BLaER1 (cell line): ENCODE data around the gene USP47.

Experiments used
- H3K27ac ChIP-seq: shearing (Covaris generic); formaldehyde crosslinking; 2 replicates; pipeline ENCODE4 v1.8.1; 2022
- H3K27me3 ChIP-seq: shearing (Covaris generic); formaldehyde crosslinking; 2 replicates; pipeline ENCODE4 v1.8.1; 2022
- H3K36me3 ChIP-seq: shearing (Covaris generic); formaldehyde crosslinking; 2 replicates; pipeline ENCODE4 v1.8.1; 2022
- H3K4me1 ChIP-seq: shearing (Covaris generic); formaldehyde crosslinking; 2 replicates; pipeline ENCODE4 v1.8.1; 2022
- H3K4me2 ChIP-seq: shearing (Covaris generic); formaldehyde crosslinking; 2 replicates; pipeline ENCODE4 v1.8.1; 2022
- H3K4me3 ChIP-seq: shearing (Covaris generic); formaldehyde crosslinking; 2 replicates; pipeline ENCODE4 v1.8.1; 2022
- H3K9ac ChIP-seq: shearing (Covaris generic); formaldehyde crosslinking; 2 replicates; pipeline ENCODE4 v1.8.1; 2022
- H3K9me3 ChIP-seq: shearing (Covaris generic); formaldehyde crosslinking; 2 replicates; pipeline ENCODE4 v1.8.1; 2022
- H4K20me1 ChIP-seq: shearing (Covaris generic); formaldehyde crosslinking; 2 replicates; pipeline ENCODE4 v1.8.1; 2022
- Cebpa-rat ChIP-seq: shearing (Covaris generic); IDR thresholded peaks from 2 replicates; pipeline ENCODE4 v1.8.1; 2022

USP47 gene

GRCh38 chr11:11981840-11982239 lies 140.1 kb downstream of the USP47 start:
- Histone ChIP-seq H3K36me3 (no peaks in the 10 kb centered on the region), H3K4me1 (peaks cover 22% of the 10 kb centered on the region), H3K4me3 (no peak overlapping the region), H3K27ac (no peak overlapping the region), H3K9me3 (no peaks in the 10 kb centered on the region), H3K9ac (no peak overlapping the region), H4K20me1 (no peaks in the 10 kb centered on the region), H3K27me3 (no peaks in the 10 kb centered on the region), H3K4me2 (peak overlapping the region; percentile 47)
- no peak for TF ChIP-seq Cebpa-rat

- H3K9ac ChIP-seq = no peak overlapping the region
- no peak overlapping the region for H3K4me3 ChIP-seq
- H3K9me3 ChIP-seq = peaks cover 3% of the 10 kb centered on the region; the same call in 1 of the 2 replicates
- H3K36me3 ChIP-seq = no peaks in the 10 kb centered on the region
- H4K20me1 ChIP-seq = no peaks in the 10 kb centered on the region
- H3K27me3 ChIP-seq = no peaks in the 10 kb centered on the region
- no peak for TF ChIP-seq Cebpa-rat
- H3K27ac ChIP-seq = no peak overlapping the region
- H3K4me1 ChIP-seq = peaks cover 22% of the 10 kb centered on the region
- no peak overlapping the region for H3K4me2 ChIP-seq
Observed at GRCh38 chr11:11982461-11982860, 140.7 kb downstream of the USP47 start.

DNA sequence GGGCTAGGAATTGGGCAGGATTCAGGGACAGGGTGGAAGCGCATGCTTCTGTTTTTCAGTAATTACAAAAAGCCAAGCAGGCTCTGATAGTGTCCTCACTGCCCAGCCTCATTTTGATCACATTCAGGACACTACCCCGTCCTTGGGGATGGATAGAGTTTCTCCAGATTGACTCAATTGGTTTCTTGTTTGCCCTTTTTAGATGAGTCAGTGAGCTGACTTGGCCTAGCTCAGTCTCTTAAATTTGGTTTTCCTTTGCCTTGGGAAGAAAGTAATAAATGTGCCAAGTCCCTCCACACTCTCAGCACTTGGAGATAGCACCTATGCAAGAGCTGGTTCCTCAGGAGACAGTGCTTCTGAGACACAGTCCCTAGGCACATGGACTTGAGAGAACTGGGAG lies 141.2 kb downstream of the USP47 start:
- Histone ChIP-seq H3K9ac (no peak overlapping the region), H3K4me3 (no peak overlapping the region), H3K4me1 (peaks cover 22% of the 10 kb centered on the region), H3K36me3 (no peaks in the 10 kb centered on the region), H4K20me1 (no peaks in the 10 kb centered on the region), H3K27me3 (no peaks in the 10 kb centered on the region), H3K27ac (no peak overlapping the region), H3K9me3 (peaks cover 4% of the 10 kb centered on the region; the same call in 1 of the 2 replicates), H3K4me2 (no peak overlapping the region)
- TF ChIP-seq Cebpa-rat = no peak

DNA sequence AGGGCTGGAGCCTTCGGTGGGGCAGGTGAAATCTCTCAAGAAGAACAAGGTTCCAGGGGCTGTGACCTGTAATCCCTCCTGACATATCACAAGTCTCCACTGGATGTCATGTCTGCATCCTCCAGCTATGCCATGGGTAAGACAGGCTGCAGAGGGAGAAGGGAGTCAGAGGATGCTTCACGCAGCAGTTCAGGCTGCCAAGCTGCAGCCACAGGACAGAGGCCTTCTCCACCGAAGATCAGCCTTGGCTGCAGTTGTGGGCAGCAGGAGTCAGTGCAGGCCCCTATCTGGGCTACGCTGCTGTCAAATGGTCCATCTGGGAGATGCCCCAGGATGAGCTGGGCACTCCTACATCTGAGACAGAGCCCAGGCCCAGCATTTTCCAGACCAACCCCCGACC lies 141.7 kb downstream of the USP47 start:
- H3K27ac ChIP-seq = no peak overlapping the region

DNA sequence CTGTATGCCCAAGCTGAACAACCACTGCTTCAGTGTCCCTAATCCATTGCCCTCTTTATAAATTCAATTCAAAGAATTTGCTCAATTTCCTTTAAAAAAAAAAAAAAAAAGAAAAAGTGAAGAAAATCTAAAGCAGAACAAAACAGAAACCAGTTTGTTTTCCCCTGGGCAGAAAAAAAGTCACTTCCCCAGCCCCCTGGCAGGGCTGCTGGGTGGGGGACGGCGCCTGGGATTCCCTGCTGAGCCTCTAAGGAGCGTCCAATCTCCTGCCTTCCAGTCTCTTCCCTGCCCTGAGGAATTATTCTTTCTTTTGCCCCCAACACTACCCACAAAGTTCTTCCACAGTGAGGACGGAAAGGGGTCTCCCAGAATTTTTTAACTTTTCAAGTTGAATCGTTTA lies 142.8 kb downstream of the USP47 start:
- peaks cover 4% of the 10 kb centered on the region; the same call in 1 of the 2 replicates for H3K9me3 ChIP-seq
- no peak for TF ChIP-seq Cebpa-rat
- peaks cover 22% of the 10 kb centered on the region for H3K4me1 ChIP-seq
- H4K20me1 ChIP-seq = no peaks in the 10 kb centered on the region
- H3K27ac ChIP-seq = no peak overlapping the region
- peak overlapping the region; percentile 41 for H3K4me2 ChIP-seq
- no peak overlapping the region for H3K4me3 ChIP-seq
- no peaks in the 10 kb centered on the region for H3K36me3 ChIP-seq
- H3K9ac ChIP-seq = no peak overlapping the region
- H3K27me3 ChIP-seq = no peaks in the 10 kb centered on the region

More for the DNA sequence above, 141.7 kb downstream of the USP47 start:
- no peaks in the 10 kb centered on the region for H4K20me1 ChIP-seq
- H3K4me2 ChIP-seq = no peak overlapping the region
- no peak for TF ChIP-seq Cebpa-rat
- peaks cover 22% of the 10 kb centered on the region for H3K4me1 ChIP-seq
- no peaks in the 10 kb centered on the region for H3K36me3 ChIP-seq
- H3K4me3 ChIP-seq = no peak overlapping the region
- no peaks in the 10 kb centered on the region for H3K27me3 ChIP-seq
- H3K9me3 ChIP-seq = peaks cover 4% of the 10 kb centered on the region; the same call in 1 of the 2 replicates
- no peak overlapping the region for H3K9ac ChIP-seq

DNA sequence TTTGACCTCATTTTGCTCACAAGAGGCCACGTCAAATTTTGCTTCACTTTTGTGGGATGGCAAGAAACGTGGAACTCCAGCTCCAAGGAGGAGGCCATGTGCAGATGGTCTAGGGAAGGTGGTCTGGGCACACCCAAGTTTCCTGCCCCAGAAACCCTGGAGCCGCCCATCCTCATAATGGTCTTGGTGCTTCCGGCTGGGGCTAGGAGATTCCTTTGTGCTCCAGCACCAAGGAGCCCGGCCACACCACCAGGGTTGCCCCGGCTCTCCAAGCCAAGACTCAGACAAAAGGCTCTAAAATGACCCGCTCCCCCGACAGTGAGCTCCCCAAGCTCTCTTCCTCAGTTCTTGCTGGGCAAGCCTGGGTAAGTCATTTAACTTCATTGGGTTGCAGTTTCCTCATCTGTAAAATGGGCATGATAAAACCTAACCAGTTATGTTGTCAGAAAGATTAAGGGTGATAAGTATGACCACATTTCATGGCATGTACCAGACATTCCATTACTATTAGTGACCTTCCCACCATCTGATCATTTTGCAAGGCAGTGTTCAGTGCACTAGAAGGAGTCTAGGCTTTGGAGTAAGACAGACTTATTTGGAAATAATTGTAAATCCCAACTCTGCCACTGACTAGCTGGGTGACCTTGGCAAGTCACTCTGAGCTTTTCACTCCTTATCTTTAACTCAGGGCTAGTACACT lies 143.4 kb downstream of the USP47 start:
- Histone ChIP-seq H3K27me3 (no peaks in the 10 kb centered on the region), H3K4me3 (no peak overlapping the region), H3K27ac (no peak overlapping the region), H3K4me2 (peak overlapping the region; percentile 41), H3K9ac (no peak overlapping the region), H3K36me3 (no peaks in the 10 kb centered on the region), H3K9me3 (peaks cover 4% of the 10 kb centered on the region; the same call in 1 of the 2 replicates), H4K20me1 (no peaks in the 10 kb centered on the region), H3K4me1 (peaks cover 27% of the 10 kb centered on the region)
- TF ChIP-seq Cebpa-rat = no peak

GRCh38 chr11:11985954-11986949 lies 144.5 kb downstream of the USP47 start:
- no peaks in the 10 kb centered on the region for H3K27me3 ChIP-seq
- H3K4me2 ChIP-seq = no peak overlapping the region

GRCh38 chr11:11987503-11988022 lies 145.8 kb downstream of the USP47 start:
- Histone ChIP-seq H3K4me1 (peaks cover 24% of the 10 kb centered on the region), H3K4me2 (no peak overlapping the region), H3K27me3 (no peaks in the 10 kb centered on the region), H3K4me3 (no peak overlapping the region), H3K9me3 (peaks cover 4% of the 10 kb centered on the region; the same call in 1 of the 2 replicates), H3K36me3 (no peaks in the 10 kb centered on the region), H3K27ac (no peak overlapping the region), H4K20me1 (no peaks in the 10 kb centered on the region), H3K9ac (no peak overlapping the region)
- no peak for TF ChIP-seq Cebpa-rat

More at GRCh38 chr11:11985954-11986949, 144.5 kb downstream of the USP47 start:
- Histone ChIP-seq H3K4me3 (no peak overlapping the region), H4K20me1 (no peaks in the 10 kb centered on the region), H3K36me3 (no peaks in the 10 kb centered on the region), H3K9me3 (peaks cover 4% of the 10 kb centered on the region; the same call in 1 of the 2 replicates), H3K27ac (no peak overlapping the region), H3K9ac (no peak overlapping the region), H3K4me1 (peaks cover 33% of the 10 kb centered on the region)
- TF ChIP-seq Cebpa-rat = no peak

- Histone ChIP-seq H3K9me3 (peaks cover 4% of the 10 kb centered on the region; the same call in 1 of the 2 replicates), H3K4me1 (peaks cover 24% of the 10 kb centered on the region), H3K4me2 (no peak overlapping the region), H3K4me3 (no peak overlapping the region), H3K27ac (no peak overlapping the region), H3K9ac (no peak overlapping the region), H3K27me3 (no peaks in the 10 kb centered on the region), H4K20me1 (no peaks in the 10 kb centered on the region), H3K36me3 (no peaks in the 10 kb centered on the region)
- no peak for TF ChIP-seq Cebpa-rat
Observed at GRCh38 chr11:11988099-11988651, 146.4 kb downstream of the USP47 start.
